H1 (cell line): ENCODE data around the gene NFIA. TPM values are rescaled to one million over a fixed set of nuclear protein-coding genes. Genes with fewer than 3 reads are reported as not detected.

Experiments
- CTCF ChIA-PET: fragments of 300-600 bp; sonication (Branson Sonifier 250); formaldehyde crosslinking; loops from one replicate; lab custom pipeline; 2021; ENCODE audit not compliant: partially characterized antibody; lab: Charles Lee
- POLR2A ChIA-PET: fragments of 300-600 bp; sonication (Branson Sonifier 250); formaldehyde crosslinking; loops from one replicate; lab custom pipeline; 2021; ENCODE audit warnings: inconsistent platforms; ENCODE audit not compliant: partially characterized antibody; lab: Charles Lee
- DNase-seq, 2 experiments: peaks; one replicate each; pipeline versions ENCODE4 v3.0.0 to v3.0.0-alpha.2; 2010 to 2022; ENCODE audit warnings: low spot score in 2 of 2, low read depth in 1 of 2, mixed read lengths in 1 of 2
- FAIRE-seq: peaks from 2 replicates; lab custom pipeline; 2011; peaks lifted over from hg19 to GRCh38; lab: Jason Lieb, UNC
- H2AFZ ChIP-seq: 2 replicates; pipeline ENCODE4 v1.8.1; 2012; ENCODE audit warnings: low read length, inconsistent platforms
- H2AK5ac ChIP-seq: 2 replicates; pipeline ENCODE4 v1.6.1; 2013; ENCODE audit warnings: low read depth, low read length
- H2BK120ac ChIP-seq: replicated peaks from 2 replicates; pipeline ENCODE3; 2013; ENCODE audit warnings: low read depth, low read length, inconsistent platforms
- H2BK12ac ChIP-seq: 2 replicates; pipeline ENCODE4 v1.6.1; 2013; ENCODE audit warnings: low read depth, low read length
- H2BK15ac ChIP-seq: 2 replicates; pipeline ENCODE4 v1.6.1; 2013; ENCODE audit warnings: low read length
- H2BK20ac ChIP-seq: 2 replicates; pipeline ENCODE4 v1.6.1; 2013; ENCODE audit warnings: low read length
- H2BK5ac ChIP-seq: 2 replicates; pipeline ENCODE4 v1.6.1; 2013; ENCODE audit warnings: low read depth, low read length
- H3K14ac ChIP-seq: 2 replicates; pipeline ENCODE4 v1.6.1; 2013; ENCODE audit warnings: inconsistent platforms; ENCODE audit not compliant: insufficient read length
- H3K18ac ChIP-seq: 2 replicates; pipeline ENCODE4 v1.6.1; 2013; ENCODE audit warnings: low read length; ENCODE audit errors: extremely low read depth
- H3K23ac ChIP-seq: 2 replicates; pipeline ENCODE4 v1.6.1; 2013; ENCODE audit warnings: inconsistent platforms; ENCODE audit not compliant: insufficient read length
- H3K23me2 ChIP-seq: 2 replicates; pipeline ENCODE4 v1.6.1; 2013; ENCODE audit warnings: low read depth, low read length
- H3K27ac ChIP-seq: 2 replicates; pipeline ENCODE4 v1.6.1; 2011; ENCODE audit warnings: low read depth, low read length, inconsistent platforms
- H3K27me3 ChIP-seq, 4 experiments: replicated peaks in 1 of 4; 1 replicate in 1 of 4; 2 replicates in 3 of 4; pipeline versions ENCODE4 v1.6.1 to v1.8.1; 2011 to 2013; ENCODE audit warnings: low read length in 3 of 4, mild to moderate bottlenecking in 3 of 4, inconsistent platforms in 2 of 4, mixed read lengths in 2 of 4, moderate library complexity in 1 of 4; ENCODE audit not compliant: control insufficient read depth in 3 of 4, insufficient read depth in 3 of 4; ENCODE audit errors: extremely low read depth in 1 of 4
- H3K36me3 ChIP-seq, 4 experiments: 2 replicates each; pipeline versions ENCODE4 v1.6.1 to v1.8.1; 2011 to 2013; ENCODE audit warnings: mild to moderate bottlenecking in 4 of 4, low read length in 3 of 4, moderate library complexity in 2 of 4, control low read depth in 1 of 4, inconsistent platforms in 1 of 4; ENCODE audit not compliant: insufficient read depth in 4 of 4, control insufficient read depth in 2 of 4
- H3K4ac ChIP-seq: replicated peaks from 2 replicates; pipeline ENCODE3; 2013; ENCODE audit warnings: low read length, low read depth, mixed read lengths, inconsistent platforms; ENCODE audit not compliant: insufficient read length
- H3K4me1 ChIP-seq, 4 experiments: replicated peaks in 1 of 4; 1 replicate in 1 of 4; 2 replicates in 3 of 4; pipeline versions ENCODE4 v1.6.1 to v1.8.1; 2011 to 2013; ENCODE audit warnings: low read length in 3 of 4, inconsistent platforms in 2 of 4, mixed read lengths in 1 of 4; ENCODE audit not compliant: insufficient read depth in 4 of 4, control insufficient read depth in 3 of 4
- H3K4me2 ChIP-seq, 2 experiments: 2 replicates each; pipeline versions ENCODE4 v1.6.1 to v1.8.1; 2011 to 2013; ENCODE audit warnings: low read depth in 2 of 2, low read length in 2 of 2, control low read depth in 1 of 2, inconsistent platforms in 1 of 2, mild to moderate bottlenecking in 1 of 2; ENCODE audit not compliant: insufficient read depth in 1 of 2
- H3K4me3 ChIP-seq, 4 experiments: fragments of 200-600, 300-600 bp in 1 of 4; sonication (generic), shearing (Covaris generic), sonication (Bioruptor Twin) in 1 of 4; 2 replicates each; pipeline versions ENCODE4 v1.5.1 to v1.8.1; 2011 to 2016; ENCODE audit warnings: low read length in 4 of 4, low read depth in 3 of 4, control low read depth in 2 of 4, inconsistent platforms in 2 of 4, mild to moderate bottlenecking in 2 of 4, mixed read lengths in 1 of 4, moderate library complexity in 1 of 4; ENCODE audit not compliant: insufficient read depth in 2 of 4; ENCODE audit errors: extremely low read depth in 1 of 4
- H3K56ac ChIP-seq: replicated peaks from 2 replicates; pipeline ENCODE3; 2013; ENCODE audit warnings: low read depth, mild to moderate bottlenecking, mixed read lengths, low read length, inconsistent platforms; ENCODE audit not compliant: insufficient read length
- H3K79me1 ChIP-seq: 2 replicates; pipeline ENCODE4 v1.6.1; 2013; ENCODE audit warnings: low read depth, low read length, control low read depth
- H3K79me2 ChIP-seq, 2 experiments: 2 replicates each; pipeline versions ENCODE4 v1.6.1 to v1.8.1; 2012 to 2013; ENCODE audit warnings: low read length in 2 of 2, mild to moderate bottlenecking in 2 of 2, inconsistent platforms in 1 of 2; ENCODE audit not compliant: insufficient read depth in 2 of 2, control insufficient read depth in 1 of 2
- H3K9ac ChIP-seq, 4 experiments: replicated peaks in 1 of 4; 1 replicate in 1 of 4; 2 replicates in 3 of 4; pipeline versions ENCODE4 v1.6.1 to v1.8.1; 2011 to 2013; ENCODE audit warnings: low read depth in 3 of 4, low read length in 3 of 4, control low read depth in 2 of 4, mild to moderate bottlenecking in 2 of 4, moderate library complexity in 2 of 4, inconsistent platforms in 1 of 4; ENCODE audit errors: extremely low read depth in 1 of 4
- H3K9me3 ChIP-seq, 2 experiments: 2 replicates each; pipeline versions ENCODE4 v1.6.1 to v1.8.1; 2012 to 2013; ENCODE audit warnings: mild to moderate bottlenecking in 2 of 2, moderate library complexity in 2 of 2, control low read depth in 1 of 2, inconsistent platforms in 1 of 2, low read depth in 1 of 2, low read length in 1 of 2, mixed read lengths in 1 of 2; ENCODE audit not compliant: insufficient read depth in 2 of 2
- H4K20me1 ChIP-seq, 2 experiments: replicated peaks in 1 of 2; 2 replicates each; pipeline versions ENCODE3 to v1.8.1; 2011 to 2013; ENCODE audit warnings: inconsistent platforms in 2 of 2, low read length in 2 of 2, mild to moderate bottlenecking in 1 of 2; ENCODE audit not compliant: insufficient read depth in 2 of 2, control insufficient read depth in 1 of 2
- H4K5ac ChIP-seq: 2 replicates; pipeline ENCODE4 v1.6.1; 2013; ENCODE audit warnings: low read length, low read depth, mixed read lengths, inconsistent platforms; ENCODE audit not compliant: insufficient read length
- H4K8ac ChIP-seq: 2 replicates; pipeline ENCODE4 v1.8.0; 2013; ENCODE audit warnings: mild to moderate bottlenecking, moderate library complexity, low read length, inconsistent platforms; ENCODE audit not compliant: insufficient read depth; ENCODE audit errors: extremely low read depth
- H4K91ac ChIP-seq: replicated peaks from 2 replicates; pipeline ENCODE3; 2013; ENCODE audit warnings: low read length, mixed read lengths, inconsistent platforms; ENCODE audit not compliant: insufficient read length
- CHD1 ChIP-seq: IDR thresholded peaks from 2 replicates; pipeline ENCODE4 v1.6.1; 2012; ENCODE audit warnings: low read depth, low read length, improper control_type of control experiment
- CTBP2 ChIP-seq: IDR thresholded peaks from 2 replicates; pipeline ENCODE4 v1.7.0; 2011; ENCODE audit warnings: borderline replicate concordance, mild to moderate bottlenecking, moderate library complexity, mixed read lengths, low read length; ENCODE audit not compliant: insufficient read depth, insufficient read length
- KDM1A ChIP-seq: fragments of 200-600, 300-600 bp; sonication (generic); IDR thresholded peaks from 2 replicates; pipeline ENCODE4 v1.7.1; 2016; ENCODE audit warnings: mild to moderate bottlenecking, low read length, borderline replicate concordance
- SRF ChIP-seq: IDR thresholded peaks from 2 replicates; pipeline ENCODE4 v1.6.1; 2011; ENCODE audit warnings: mild to moderate bottlenecking, low read depth, low read length, moderate library complexity
- TBP ChIP-seq: IDR thresholded peaks from 2 replicates; pipeline ENCODE4 v1.6.1; 2011; ENCODE audit warnings: low read depth, low read length, improper control_type of control experiment
- TEAD4 ChIP-seq: IDR thresholded peaks from 2 replicates; pipeline ENCODE4 v1.6.1; 2012; ENCODE audit warnings: low read depth, low read length, inconsistent platforms, mixed read lengths
- WGBS, 2 experiments: shearing (Covaris generic) in 1 of 2; methylation state at CpG; one replicate each; pipeline versions ENCODE4 v1.1.6 to v1.1.7; 2013 to 2015; ENCODE audit warnings: low lambda C conversion rate in 2 of 2, mixed read lengths in 2 of 2, inconsistent platforms in 1 of 2, low coverage in 1 of 2, missing lambda C conversion rate in 1 of 2; ENCODE audit not compliant: insufficient replicate concordance in 2 of 2, insufficient coverage in 1 of 2, insufficient read length in 1 of 2; ENCODE audit errors: extremely low coverage in 1 of 2, missing lambda C conversion rate in 1 of 2; 5-methylcytosine and 5-hydroxymethylcytosine counted together
- polyA plus RNA-seq, 7 experiments: library from polyadenylated mRNA; depleted of rRNA in 3 of 7; stranded (reverse) in 5 of 7; unstranded in 2 of 7; fragments of >200 nt in 5 of 7; fragments of 200-250 nt in 2 of 7; gene quantifications; 1 replicate in 5 of 7; 2 replicates in 1 of 7; 4 replicates in 1 of 7; pipeline versions ENCODE4 v1.2.1 to v1.2.3, GENCODE V29; 2011 to 2013; ENCODE audit warnings: missing spikeins in 2 of 7, mixed read lengths in 2 of 7
- total RNA-seq: library from RNA; stranded (reverse); fragmentation: NEBNext Ultra II Directional; extraction: Animal tissue kit (Norgen Biotek cat#: 25700); gene quantifications from 2 replicates; pipeline ENCODE4 v1.2.1, GENCODE V29; 2021
- TF ChIP-seq, protein P1 (sequence below): IDR thresholded peaks from 2 replicates; pipeline ENCODE4 v1.6.1; 2012; ENCODE audit warnings: inconsistent platforms

NFIA gene
- total and polyA plus RNA-seq, 2 of the 8 experiments (the other 6 are each of a cell fraction or from before 2014, with no cell fraction given), result 1.8 to 2.3 TPM

DNA sequence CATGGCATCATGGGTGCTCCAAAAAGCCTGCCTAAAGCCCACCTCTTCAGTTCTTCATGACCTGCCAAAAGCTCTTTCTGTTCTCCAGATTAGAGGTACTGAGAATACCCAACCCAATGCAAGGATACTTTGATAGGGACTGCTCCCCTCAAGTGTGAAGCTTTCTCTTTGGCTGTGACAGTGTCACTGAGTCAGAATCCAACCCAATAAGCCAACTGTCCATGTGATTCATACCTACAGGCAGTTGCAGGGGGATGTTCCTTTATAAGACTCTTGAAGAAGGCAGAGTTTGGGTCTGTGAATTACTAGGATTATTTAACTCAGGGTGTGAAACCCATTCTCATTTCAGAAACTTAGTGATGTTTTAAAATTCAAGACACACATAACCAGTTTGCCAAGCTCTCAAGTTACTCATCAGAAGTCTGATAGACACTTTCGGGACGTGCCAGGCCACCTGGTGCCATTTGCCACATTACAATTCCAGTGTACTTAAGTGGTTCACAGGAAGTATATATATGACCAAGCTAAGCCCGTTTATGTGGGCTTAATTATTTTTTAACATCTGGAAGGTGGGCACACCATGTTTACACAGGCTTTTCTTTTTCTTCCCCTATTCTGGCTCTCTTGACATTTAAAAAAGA, 265.8 kb downstream of the NFIA start:
- Histone ChIP-seq H2BK120ac (no peak overlapping the region), H3K4me3 (no peak overlapping the region), H2AK5ac (no peak overlapping the region), H2BK5ac (no peak overlapping the region), H3K9ac (no peak overlapping the region), H3K14ac (no peak overlapping the region), H3K23ac (no peak overlapping the region), H2AFZ (no peak overlapping the region), H3K4ac (no peak overlapping the region), H3K9me3 (peaks cover 6 to 7% of the 10 kb centered on the region in 2 experiments; a peak in 2 of 4 replicates), H3K36me3 (no peaks in the 10 kb centered on the region; a peak in 1 of 8 replicates), H2BK12ac (no peak overlapping the region), H3K79me1 (no peaks in the 10 kb centered on the region), H4K20me1 (no peaks in the 10 kb centered on the region), H4K91ac (no peak overlapping the region), H3K56ac (no peak overlapping the region), H3K4me1 (peaks cover 3 to 7% (median 3%) of the 10 kb centered on the region in 4 experiments; a peak in 6 of 7 replicates), H2BK15ac (no peak overlapping the region), H2BK20ac (no peak overlapping the region), H3K27me3 (no peaks in the 10 kb centered on the region), H3K4me2 (no peak overlapping the region), H4K5ac (no peak overlapping the region), H3K18ac (no peak overlapping the region), H3K23me2 (no peaks in the 10 kb centered on the region), H4K8ac (no peak overlapping the region), H3K79me2 (no peaks in the 10 kb centered on the region), H3K27ac (no peak overlapping the region)
- TF ChIP-seq CHD1, result no peak
- TF ChIP-seq KDM1A, result no peak
- TF ChIP-seq, protein P1, sequence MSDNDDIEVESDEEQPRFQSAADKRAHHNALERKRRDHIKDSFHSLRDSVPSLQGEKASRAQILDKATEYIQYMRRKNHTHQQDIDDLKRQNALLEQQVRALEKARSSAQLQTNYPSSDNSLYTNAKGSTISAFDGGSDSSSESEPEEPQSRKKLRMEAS, result no peak
- no peak for TF ChIP-seq CTBP2
- no peak for TF ChIP-seq TBP
- TF ChIP-seq TEAD4, result no peak
- no peak for TF ChIP-seq SRF
- ChIA-PET CTCF (interaction anchor here (0.6 to 1.4 kb wide), 3 partner anchors 9 to 298 kb away, joined by 4 read pairs; no protein-coding TSS in a partner anchor), POLR2A (no interaction called here)
- 95% methylated on average over 3 of the region's 3 CpGs; no CpG with 5 or more reads in 1 of the 2 experiments for WGBS, 2 experiments
- FAIRE-seq (no peak), DNase-seq (no peak)
